ENCODE measurements around the gene CUEDC1.

- no peak for TF ChIP-seq EP300 (IDR thresholded peaks at IDR 0.05)
- TF ChIP-seq, protein P1, sequence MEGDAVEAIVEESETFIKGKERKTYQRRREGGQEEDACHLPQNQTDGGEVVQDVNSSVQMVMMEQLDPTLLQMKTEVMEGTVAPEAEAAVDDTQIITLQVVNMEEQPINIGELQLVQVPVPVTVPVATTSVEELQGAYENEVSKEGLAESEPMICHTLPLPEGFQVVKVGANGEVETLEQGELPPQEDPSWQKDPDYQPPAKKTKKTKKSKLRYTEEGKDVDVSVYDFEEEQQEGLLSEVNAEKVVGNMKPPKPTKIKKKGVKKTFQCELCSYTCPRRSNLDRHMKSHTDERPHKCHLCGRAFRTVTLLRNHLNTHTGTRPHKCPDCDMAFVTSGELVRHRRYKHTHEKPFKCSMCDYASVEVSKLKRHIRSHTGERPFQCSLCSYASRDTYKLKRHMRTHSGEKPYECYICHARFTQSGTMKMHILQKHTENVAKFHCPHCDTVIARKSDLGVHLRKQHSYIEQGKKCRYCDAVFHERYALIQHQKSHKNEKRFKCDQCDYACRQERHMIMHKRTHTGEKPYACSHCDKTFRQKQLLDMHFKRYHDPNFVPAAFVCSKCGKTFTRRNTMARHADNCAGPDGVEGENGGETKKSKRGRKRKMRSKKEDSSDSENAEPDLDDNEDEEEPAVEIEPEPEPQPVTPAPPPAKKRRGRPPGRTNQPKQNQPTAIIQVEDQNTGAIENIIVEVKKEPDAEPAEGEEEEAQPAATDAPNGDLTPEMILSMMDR (IDR thresholded peaks at IDR 0.05), result no peak
Measured at GRCh38 chr17:57918017-57918895, 37.0 kb downstream of the CUEDC1 start.

Data from ovary (tissue), 3 donors.